ENCODE results near the gene HS3ST3B1.

DNA sequence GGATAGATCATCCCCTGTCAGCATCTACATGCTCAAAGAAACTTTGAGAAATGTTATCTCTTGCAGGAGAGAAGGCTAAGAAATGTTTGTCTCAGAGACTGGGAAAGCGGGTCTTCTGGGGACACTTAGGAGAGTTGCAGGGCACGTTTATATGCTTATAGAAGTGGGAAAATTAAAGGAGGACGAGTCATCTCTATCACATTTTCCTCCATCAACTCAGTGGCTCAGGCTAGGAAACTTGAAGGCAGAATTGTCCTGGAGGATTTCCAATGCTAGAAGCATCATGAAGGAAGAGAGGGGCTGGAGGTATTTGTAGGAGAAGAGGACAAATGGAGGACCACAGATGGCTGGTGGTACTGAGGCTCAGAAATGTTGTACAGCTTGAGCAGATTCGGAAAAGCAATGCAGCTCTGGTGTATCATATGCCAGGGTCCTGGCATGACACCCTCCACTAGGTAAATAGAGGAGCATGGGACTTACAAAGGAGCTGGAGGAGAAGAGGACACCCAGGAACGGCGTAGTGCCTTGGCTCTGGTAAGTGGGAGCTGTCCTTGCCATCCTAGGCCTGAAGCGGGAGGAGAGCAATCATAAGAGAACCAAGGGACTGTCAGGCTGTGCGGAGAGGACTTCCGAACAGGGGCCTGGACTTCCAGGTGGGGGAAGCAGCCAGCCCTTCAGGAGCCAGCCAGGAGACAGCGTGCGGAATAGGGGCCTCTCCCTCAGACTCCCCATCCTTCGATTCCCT, 4.5 kb upstream of the HS3ST3B1 start:
- TF ChIP-seq CEBPB (IDR thresholded peaks at IDR 0.05): no peak
- no peak for TF ChIP-seq EP300 (IDR thresholded peaks at IDR 0.05; ENCODE audit: borderline replicate concordance)
- TF ChIP-seq, protein P1, sequence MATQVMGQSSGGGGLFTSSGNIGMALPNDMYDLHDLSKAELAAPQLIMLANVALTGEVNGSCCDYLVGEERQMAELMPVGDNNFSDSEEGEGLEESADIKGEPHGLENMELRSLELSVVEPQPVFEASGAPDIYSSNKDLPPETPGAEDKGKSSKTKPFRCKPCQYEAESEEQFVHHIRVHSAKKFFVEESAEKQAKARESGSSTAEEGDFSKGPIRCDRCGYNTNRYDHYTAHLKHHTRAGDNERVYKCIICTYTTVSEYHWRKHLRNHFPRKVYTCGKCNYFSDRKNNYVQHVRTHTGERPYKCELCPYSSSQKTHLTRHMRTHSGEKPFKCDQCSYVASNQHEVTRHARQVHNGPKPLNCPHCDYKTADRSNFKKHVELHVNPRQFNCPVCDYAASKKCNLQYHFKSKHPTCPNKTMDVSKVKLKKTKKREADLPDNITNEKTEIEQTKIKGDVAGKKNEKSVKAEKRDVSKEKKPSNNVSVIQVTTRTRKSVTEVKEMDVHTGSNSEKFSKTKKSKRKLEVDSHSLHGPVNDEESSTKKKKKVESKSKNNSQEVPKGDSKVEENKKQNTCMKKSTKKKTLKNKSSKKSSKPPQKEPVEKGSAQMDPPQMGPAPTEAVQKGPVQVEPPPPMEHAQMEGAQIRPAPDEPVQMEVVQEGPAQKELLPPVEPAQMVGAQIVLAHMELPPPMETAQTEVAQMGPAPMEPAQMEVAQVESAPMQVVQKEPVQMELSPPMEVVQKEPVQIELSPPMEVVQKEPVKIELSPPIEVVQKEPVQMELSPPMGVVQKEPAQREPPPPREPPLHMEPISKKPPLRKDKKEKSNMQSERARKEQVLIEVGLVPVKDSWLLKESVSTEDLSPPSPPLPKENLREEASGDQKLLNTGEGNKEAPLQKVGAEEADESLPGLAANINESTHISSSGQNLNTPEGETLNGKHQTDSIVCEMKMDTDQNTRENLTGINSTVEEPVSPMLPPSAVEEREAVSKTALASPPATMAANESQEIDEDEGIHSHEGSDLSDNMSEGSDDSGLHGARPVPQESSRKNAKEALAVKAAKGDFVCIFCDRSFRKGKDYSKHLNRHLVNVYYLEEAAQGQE (IDR thresholded peaks at IDR 0.05; ENCODE audit: low read depth): no peak
- no peak for TF ChIP-seq CREB1 (IDR thresholded peaks at IDR 0.05; ENCODE audit: low read depth)
- no peak for TF ChIP-seq ZBTB7A (IDR thresholded peaks at IDR 0.05; ENCODE audit: low read depth)
- TF ChIP-seq TCF12 (IDR thresholded peaks at IDR 0.05; ENCODE audit: low read depth): no peak
- TF ChIP-seq, protein P2, sequence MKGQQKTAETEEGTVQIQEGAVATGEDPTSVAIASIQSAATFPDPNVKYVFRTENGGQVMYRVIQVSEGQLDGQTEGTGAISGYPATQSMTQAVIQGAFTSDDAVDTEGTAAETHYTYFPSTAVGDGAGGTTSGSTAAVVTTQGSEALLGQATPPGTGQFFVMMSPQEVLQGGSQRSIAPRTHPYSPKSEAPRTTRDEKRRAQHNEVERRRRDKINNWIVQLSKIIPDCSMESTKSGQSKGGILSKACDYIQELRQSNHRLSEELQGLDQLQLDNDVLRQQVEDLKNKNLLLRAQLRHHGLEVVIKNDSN (IDR thresholded peaks at IDR 0.05): no peak

Data from Ishikawa (cell line).